Measurements from ENCODE around the gene GALC.

The GALC gene

GRCh38 chr14:87916886-87917275 is 76.1 kb downstream of the GALC start:
- TF ChIP-seq, protein P1, sequence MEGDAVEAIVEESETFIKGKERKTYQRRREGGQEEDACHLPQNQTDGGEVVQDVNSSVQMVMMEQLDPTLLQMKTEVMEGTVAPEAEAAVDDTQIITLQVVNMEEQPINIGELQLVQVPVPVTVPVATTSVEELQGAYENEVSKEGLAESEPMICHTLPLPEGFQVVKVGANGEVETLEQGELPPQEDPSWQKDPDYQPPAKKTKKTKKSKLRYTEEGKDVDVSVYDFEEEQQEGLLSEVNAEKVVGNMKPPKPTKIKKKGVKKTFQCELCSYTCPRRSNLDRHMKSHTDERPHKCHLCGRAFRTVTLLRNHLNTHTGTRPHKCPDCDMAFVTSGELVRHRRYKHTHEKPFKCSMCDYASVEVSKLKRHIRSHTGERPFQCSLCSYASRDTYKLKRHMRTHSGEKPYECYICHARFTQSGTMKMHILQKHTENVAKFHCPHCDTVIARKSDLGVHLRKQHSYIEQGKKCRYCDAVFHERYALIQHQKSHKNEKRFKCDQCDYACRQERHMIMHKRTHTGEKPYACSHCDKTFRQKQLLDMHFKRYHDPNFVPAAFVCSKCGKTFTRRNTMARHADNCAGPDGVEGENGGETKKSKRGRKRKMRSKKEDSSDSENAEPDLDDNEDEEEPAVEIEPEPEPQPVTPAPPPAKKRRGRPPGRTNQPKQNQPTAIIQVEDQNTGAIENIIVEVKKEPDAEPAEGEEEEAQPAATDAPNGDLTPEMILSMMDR (IDR thresholded peaks at IDR 0.05) = no peak

- TF ChIP-seq, protein P1 (IDR thresholded peaks at IDR 0.05) = no peak
These were observed 76.7 kb downstream of the GALC start for GRCh38 chr14:87916103-87916885.

DNA sequence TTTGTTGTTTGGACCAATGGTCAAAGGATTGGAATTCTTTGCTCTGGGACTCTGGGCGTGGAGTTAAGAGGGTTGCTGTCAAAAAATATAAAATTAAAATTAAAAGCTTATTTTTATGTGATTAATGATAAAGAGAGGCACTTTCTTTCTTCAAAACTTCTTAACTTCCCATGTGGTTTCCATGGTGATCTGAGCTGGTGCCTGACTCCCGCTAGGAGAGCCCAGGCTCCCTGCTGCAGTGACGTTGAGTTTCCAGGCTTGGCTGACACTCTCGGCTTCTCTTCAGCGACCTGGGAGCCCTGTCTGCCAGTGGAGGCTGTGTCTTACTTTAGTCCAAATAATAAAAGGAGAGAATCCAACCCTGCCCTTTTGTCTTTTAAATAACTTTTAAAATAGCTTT is 84.4 kb downstream of the GALC start:
- TF ChIP-seq, protein P1 (IDR thresholded peaks at IDR 0.05) = no peak

- TF ChIP-seq, protein P1 (IDR thresholded peaks at IDR 0.05) = no peak
These were observed 91.3 kb downstream of the GALC start for GRCh38 chr14:87901652-87902051.

- TF ChIP-seq, protein P1 (IDR thresholded peaks at IDR 0.05) = no peak
These were observed 91.7 kb downstream of the GALC start for GRCh38 chr14:87901236-87901635.

DNA sequence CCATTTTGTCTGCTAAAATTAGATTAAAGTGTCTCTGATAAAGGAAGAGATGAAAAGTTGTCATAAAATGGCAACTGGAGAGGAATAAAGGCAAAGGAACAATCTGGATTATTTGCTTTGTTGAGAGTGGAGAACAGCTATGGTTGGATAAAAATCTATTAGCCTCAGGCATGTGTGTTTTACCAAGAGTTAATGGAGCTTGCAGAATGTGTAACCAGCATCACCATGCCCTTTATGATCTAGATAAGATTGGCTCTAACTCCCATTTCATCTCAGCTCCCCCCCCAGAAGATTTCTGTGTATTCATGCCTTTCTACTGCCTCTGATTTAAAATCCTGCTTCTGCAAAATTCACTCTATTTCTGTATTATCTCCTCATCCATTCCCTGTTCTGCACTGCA is 93.8 kb downstream of the GALC start:
- TF ChIP-seq, protein P1 (IDR thresholded peaks at IDR 0.05) = no peak

DNA sequence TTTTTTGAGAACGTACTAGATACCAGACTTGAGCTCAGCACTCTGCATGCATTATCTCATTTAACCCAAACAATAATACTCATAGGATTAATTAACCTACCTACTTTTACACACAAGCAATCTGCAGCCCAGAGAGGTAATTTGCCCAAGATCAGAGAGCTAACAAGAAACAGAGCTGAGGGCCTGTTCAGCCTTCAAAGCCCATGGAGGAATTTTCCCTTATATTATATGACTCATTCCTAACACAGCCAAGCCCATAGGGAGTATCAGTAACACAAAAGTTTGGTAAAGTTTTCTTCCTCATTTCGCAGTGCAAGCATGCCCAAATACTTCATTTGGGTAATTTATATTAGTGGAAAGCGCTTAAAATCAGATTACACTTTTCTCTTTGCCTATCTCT is 94.7 kb downstream of the GALC start:
- TF ChIP-seq, protein P1 (IDR thresholded peaks at IDR 0.05) = no peak
